ENCODE results near the gene TMPRSS7.

DNA sequence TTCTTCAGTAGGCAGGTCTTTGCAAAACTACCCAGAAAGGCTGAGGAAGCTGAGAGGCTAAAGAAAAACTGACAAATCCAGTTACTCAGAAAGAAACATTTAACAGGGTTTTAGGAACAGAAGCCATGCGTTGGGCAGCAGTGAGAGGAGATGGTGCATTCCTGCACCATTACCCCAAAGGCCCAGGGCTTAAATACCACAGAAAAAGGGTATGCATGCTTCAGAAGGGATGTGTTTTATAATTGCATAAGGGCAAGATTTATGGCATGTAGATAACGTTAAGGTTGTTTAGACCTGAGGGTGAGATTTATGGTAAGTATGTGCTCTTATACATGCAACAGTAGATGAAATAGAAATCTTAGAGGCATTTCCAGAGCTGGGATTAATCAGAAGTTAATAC is 61.6 kb downstream of the TMPRSS7 start:
- no peak for TF ChIP-seq YY1 (IDR thresholded peaks at IDR 0.05; ENCODE audit: insufficient read depth, insufficient read length)
- TF ChIP-seq ZNF274 (IDR thresholded peaks at IDR 0.05; ENCODE audit: low read depth, low read length), result no peak

Measured in NT2/D1 (cell line).